ENCODE results near the gene ITGB1BP2. TPM values are rescaled to one million over a fixed set of nuclear protein-coding genes. Genes with fewer than 3 reads are reported as not detected.
"Not testable (repeated sequence)": the region's sequence is repeated elsewhere in the genome, so short reads cannot be mapped to it uniquely, and the experiment has no call there.

The ITGB1BP2 gene
- polyA plus RNA-seq, 1 experiment: 10.5 TPM

DNA sequence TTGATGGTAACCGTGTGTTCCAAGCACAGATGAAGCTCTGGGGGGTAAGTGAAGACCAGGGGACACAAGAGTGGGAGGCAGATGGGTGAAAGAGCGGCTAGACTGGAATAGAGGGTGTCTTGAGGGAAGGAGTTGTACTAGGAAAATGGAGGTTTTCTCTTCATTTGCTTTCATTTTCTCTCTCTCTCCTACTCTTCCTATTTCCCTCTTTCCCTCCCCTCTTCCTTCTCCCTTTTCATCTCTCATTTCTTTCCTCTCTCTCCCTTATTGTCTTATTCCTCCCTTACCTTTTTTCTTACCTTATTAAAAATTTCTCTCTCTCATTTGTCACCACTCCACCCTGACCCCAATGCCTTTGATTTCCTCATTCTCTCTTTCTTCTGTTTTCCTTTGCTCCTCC is 3.0 kb downstream of the ITGB1BP2 start:
- no peaks in the 10 kb centered on the region for H3K27me3 ChIP-seq (ENCODE audit: control insufficient read depth, insufficient read depth, low read length)
- no peak overlapping the region for H3K4me3 ChIP-seq (ENCODE audit: low read depth, low read length)
- DNase-seq (ENCODE audit: low read depth): no peak
- ChIA-PET CTCF (no interaction called here), POLR2A (no interaction called here)
- peaks cover 2% of the 10 kb centered on the region; the same call in 1 of the 2 replicates for H3K36me3 ChIP-seq (ENCODE audit: control insufficient read depth, insufficient read depth, low read length)
- TF ChIP-seq, protein P1, sequence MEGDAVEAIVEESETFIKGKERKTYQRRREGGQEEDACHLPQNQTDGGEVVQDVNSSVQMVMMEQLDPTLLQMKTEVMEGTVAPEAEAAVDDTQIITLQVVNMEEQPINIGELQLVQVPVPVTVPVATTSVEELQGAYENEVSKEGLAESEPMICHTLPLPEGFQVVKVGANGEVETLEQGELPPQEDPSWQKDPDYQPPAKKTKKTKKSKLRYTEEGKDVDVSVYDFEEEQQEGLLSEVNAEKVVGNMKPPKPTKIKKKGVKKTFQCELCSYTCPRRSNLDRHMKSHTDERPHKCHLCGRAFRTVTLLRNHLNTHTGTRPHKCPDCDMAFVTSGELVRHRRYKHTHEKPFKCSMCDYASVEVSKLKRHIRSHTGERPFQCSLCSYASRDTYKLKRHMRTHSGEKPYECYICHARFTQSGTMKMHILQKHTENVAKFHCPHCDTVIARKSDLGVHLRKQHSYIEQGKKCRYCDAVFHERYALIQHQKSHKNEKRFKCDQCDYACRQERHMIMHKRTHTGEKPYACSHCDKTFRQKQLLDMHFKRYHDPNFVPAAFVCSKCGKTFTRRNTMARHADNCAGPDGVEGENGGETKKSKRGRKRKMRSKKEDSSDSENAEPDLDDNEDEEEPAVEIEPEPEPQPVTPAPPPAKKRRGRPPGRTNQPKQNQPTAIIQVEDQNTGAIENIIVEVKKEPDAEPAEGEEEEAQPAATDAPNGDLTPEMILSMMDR (IDR thresholded peaks at IDR 0.05; ENCODE audit: insufficient read depth, low read depth, low read length): no peak

DNA sequence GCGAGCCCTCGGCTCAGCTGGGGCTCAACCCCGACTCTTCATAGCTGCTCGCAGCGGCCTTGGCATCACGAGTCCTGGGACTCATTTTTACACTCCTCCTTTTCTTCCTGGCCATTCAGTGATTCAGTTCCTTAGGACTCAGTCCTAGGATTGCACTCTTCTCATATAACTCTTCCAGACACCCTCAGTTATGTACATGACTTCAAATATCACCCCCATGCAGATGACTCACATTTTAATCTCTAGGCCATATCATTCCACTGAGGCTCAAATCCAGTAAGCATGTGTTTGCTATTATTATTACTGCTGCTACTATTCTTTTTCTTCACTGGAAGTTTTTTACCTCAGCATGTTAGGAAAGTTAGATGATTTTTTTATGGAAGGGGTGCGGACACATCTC is 14.4 kb downstream of the ITGB1BP2 start:
- TF ChIP-seq, protein P1 (IDR thresholded peaks at IDR 0.05; ENCODE audit: insufficient read depth, low read depth, low read length): no peak
- peak; percentile 48 for DNase-seq (ENCODE audit: low read depth)
- Histone ChIP-seq H3K27me3 (ENCODE audit: control insufficient read depth, insufficient read depth, low read length) (no peaks in the 10 kb centered on the region), H3K4me3 (ENCODE audit: low read depth, low read length) (no peak overlapping the region), H3K36me3 (ENCODE audit: control insufficient read depth, insufficient read depth, low read length) (no peaks in the 10 kb centered on the region)
- CTCF ChIA-PET: no interaction called here
- POLR2A ChIA-PET: no interaction called here

DNA sequence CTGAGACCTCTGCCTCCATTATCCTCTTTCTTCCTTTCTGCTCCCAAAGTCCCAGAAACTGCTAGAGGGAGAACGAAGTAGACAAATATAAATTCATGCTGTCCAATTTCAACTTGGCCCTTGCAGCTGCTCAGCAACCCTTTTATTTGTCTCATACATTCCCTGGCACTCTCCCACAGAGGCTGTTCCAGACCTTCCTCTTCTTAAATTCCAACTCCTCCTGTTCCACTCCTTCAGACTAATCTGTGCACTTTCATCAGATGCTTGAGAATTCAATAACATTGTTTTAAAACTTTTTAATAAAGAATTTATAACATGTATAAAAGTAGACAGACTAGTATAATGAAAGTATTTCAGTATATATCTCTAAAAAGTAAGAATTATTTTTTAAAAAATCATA is 15.4 kb downstream of the ITGB1BP2 start:
- H3K4me3 ChIP-seq (ENCODE audit: low read depth, low read length); H3K36me3 ChIP-seq (ENCODE audit: control insufficient read depth, insufficient read depth, low read length); H3K27me3 ChIP-seq (ENCODE audit: control insufficient read depth, insufficient read depth, low read length); DNase-seq (ENCODE audit: low read depth); POLR2A ChIA-PET; CTCF ChIA-PET: not testable (repeated sequence)

DNA sequence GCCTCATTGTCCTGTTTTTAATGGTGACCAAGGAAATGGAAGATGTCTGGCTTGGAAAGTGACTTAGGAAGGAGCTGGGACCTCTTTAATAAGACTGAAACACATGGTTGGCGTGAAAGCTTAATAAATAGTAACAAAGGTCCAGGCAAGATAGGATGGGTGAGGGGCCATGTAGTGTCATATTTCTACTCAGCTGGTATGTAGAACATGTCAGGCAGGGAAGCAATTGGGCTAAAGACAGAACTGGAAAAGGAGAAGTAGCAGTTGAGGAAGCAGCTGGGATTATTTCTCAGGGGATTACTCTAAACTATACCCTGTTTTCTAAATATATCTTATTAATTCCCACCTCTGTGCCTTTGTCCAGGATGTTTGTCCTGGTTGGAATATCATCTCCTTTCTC is 18.6 kb downstream of the ITGB1BP2 start:
- H3K36me3 ChIP-seq (ENCODE audit: control insufficient read depth, insufficient read depth, low read length): no peaks in the 10 kb centered on the region
- ChIA-PET POLR2A (no interaction called here), CTCF (no interaction called here)
- no peak overlapping the region for H3K4me3 ChIP-seq (ENCODE audit: low read depth, low read length)
- DNase-seq (ENCODE audit: low read depth): no peak
- TF ChIP-seq, protein P1 (IDR thresholded peaks at IDR 0.05; ENCODE audit: insufficient read depth, low read depth, low read length): no peak
- no peaks in the 10 kb centered on the region for H3K27me3 ChIP-seq (ENCODE audit: control insufficient read depth, insufficient read depth, low read length)

DNA sequence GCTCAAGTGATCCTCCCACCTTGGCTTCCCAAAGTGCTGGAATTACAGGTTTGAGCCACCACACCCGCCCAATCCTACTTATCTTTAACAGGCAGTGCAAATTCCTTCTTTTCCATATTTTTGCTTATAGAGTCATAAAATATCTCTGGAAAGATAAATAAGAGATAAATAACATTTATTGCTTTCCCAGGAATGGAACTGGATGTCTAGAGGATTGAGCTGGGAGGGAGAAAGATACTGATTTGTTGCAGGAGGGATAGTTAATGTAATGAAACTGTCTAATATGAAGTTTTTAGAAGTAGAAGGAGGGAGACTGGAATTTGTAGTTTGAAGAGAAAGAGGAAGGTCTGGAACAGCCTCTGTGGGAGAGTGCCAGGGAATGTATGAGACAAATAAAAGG is 20.2 kb downstream of the ITGB1BP2 start:
- ChIA-PET CTCF (no interaction called here), POLR2A (no interaction called here)
- no peaks in the 10 kb centered on the region for H3K27me3 ChIP-seq (ENCODE audit: control insufficient read depth, insufficient read depth, low read length)
- DNase-seq (ENCODE audit: low read depth): no peak
- TF ChIP-seq, protein P1 (IDR thresholded peaks at IDR 0.05; ENCODE audit: insufficient read depth, low read depth, low read length): no peak
- H3K4me3 ChIP-seq (ENCODE audit: low read depth, low read length): no peak overlapping the region
- no peaks in the 10 kb centered on the region for H3K36me3 ChIP-seq (ENCODE audit: control insufficient read depth, insufficient read depth, low read length)

DNA sequence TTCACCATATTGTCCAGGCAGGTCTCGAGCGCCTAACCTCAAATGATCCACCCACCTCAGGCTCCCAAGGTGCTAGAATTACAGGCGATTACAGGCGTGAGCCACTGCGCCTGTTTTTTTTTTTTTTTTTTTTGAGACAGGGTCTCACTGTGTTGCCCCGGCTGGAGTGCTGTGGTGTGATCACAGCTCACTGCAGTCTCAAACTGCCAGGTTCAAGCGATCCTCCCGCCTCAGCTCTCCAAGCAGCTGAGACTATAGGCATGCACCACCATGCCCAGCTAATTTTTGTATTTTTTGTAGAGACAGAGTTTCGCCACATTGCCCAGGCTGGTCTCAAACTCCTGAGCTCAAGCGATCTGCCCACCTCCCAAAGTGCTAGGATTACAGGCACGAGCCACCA is 22.9 kb downstream of the ITGB1BP2 start:
- POLR2A ChIA-PET; H3K4me3 ChIP-seq (ENCODE audit: low read depth, low read length); CTCF ChIA-PET; H3K27me3 ChIP-seq (ENCODE audit: control insufficient read depth, insufficient read depth, low read length); H3K36me3 ChIP-seq (ENCODE audit: control insufficient read depth, insufficient read depth, low read length); DNase-seq (ENCODE audit: low read depth): not testable (repeated sequence)

Measured in BJ (cell line).